Endothelial cell of umbilical vein (primary cell): Measurements from ENCODE around the gene TMEM132A. TPM values are rescaled to one million over a fixed set of nuclear protein-coding genes. Genes with fewer than 3 reads are reported as not detected.
A peak's percentile ranks its signal among the peaks of the same experiment; 100 is the strongest.

Experiments used
- BruUV-seq: library from RNA; stranded (reverse); fragments of 400-500 nt; replicated peaks from 2 replicates; lab custom pipeline; 2021; lab: Mats Ljungman, UMichigan
- CTCF ChIA-PET: fragments of 300-600, 350-600 bp; sonication (Branson Sonifier 250); formaldehyde crosslinking; loops from one replicate; lab custom pipeline; 2021; ENCODE audit warnings: antibody characterized with exemption, inconsistent platforms; lab: Charles Lee
- POLR2A ChIA-PET: fragments of 300-600, 350-600 bp; sonication (Branson Sonifier 250); formaldehyde crosslinking; loops from one replicate; lab custom pipeline; 2021; ENCODE audit warnings: antibody characterized with exemption, inconsistent platforms; lab: Charles Lee
- DNase-seq: peaks from one replicate; pipeline ENCODE4 v3.0.0-alpha.2; 2011; ENCODE audit warnings: low read depth, low spot score
- FAIRE-seq: peaks from 2 replicates; lab custom pipeline; 2011; peaks lifted over from hg19 to GRCh38; lab: Jason Lieb, UNC
- H2AFZ ChIP-seq: 2 replicates; pipeline ENCODE4 v1.6.0; 2012; ENCODE audit warnings: low read depth, low read length, control low read depth, inconsistent platforms
- H3K27ac ChIP-seq: 2 replicates; pipeline ENCODE4 v1.5.1; 2011; ENCODE audit warnings: low read depth, mild to moderate bottlenecking, control low read depth, low read length, moderate library complexity; ENCODE audit not compliant: insufficient read depth
- H3K27me3 ChIP-seq, 2 experiments: 2 replicates each; pipeline versions ENCODE4 v1.6.0 to v1.6.1; 2011; ENCODE audit warnings: low read length in 2 of 2, mixed read lengths in 1 of 2; ENCODE audit not compliant: control insufficient read depth in 2 of 2, insufficient read depth in 2 of 2
- H3K36me3 ChIP-seq, 2 experiments: 2 replicates in 1 of 2; 3 replicates in 1 of 2; pipeline ENCODE4 v1.5.1; 2011; ENCODE audit warnings: low read length in 2 of 2, mild to moderate bottlenecking in 1 of 2, moderate library complexity in 1 of 2; ENCODE audit not compliant: control insufficient read depth in 2 of 2, insufficient read depth in 2 of 2; ENCODE audit errors: extremely low read depth in 1 of 2
- H3K4me1 ChIP-seq: 3 replicates; pipeline ENCODE4 v1.5.1; 2011; ENCODE audit warnings: mild to moderate bottlenecking, low read length; ENCODE audit not compliant: control insufficient read depth, insufficient read depth; ENCODE audit errors: extremely low read depth
- H3K4me2 ChIP-seq: 2 replicates; pipeline ENCODE4 v1.6.1; 2011; ENCODE audit warnings: low read length, control low read depth, mixed read lengths; ENCODE audit not compliant: insufficient read depth
- H3K4me3 ChIP-seq, 3 experiments: fragments of 200-600 bp in 1 of 3; sonication (generic), shearing (Covaris generic) in 1 of 3; replicated peaks in 1 of 3; 2 replicates each; pipeline ENCODE4 v1.5.1; 2011 to 2016; ENCODE audit warnings: control low read depth in 3 of 3, low read length in 3 of 3, mild to moderate bottlenecking in 2 of 3, inconsistent platforms in 1 of 3, low read depth in 1 of 3, moderate library complexity in 1 of 3; ENCODE audit not compliant: insufficient read depth in 1 of 3
- H3K79me2 ChIP-seq: 2 replicates; pipeline ENCODE4 v1.6.0; 2012; ENCODE audit warnings: low read length, inconsistent platforms; ENCODE audit not compliant: control insufficient read depth, insufficient read depth
- H3K9ac ChIP-seq: replicated peaks from 2 replicates; pipeline ENCODE3; 2011; ENCODE audit warnings: low read length, control low read depth; ENCODE audit not compliant: insufficient read depth; ENCODE audit errors: extremely low read depth
- H3K9me1 ChIP-seq: replicated peaks from 3 replicates; pipeline ENCODE4 v1.6.0; 2011; ENCODE audit warnings: mild to moderate bottlenecking, low read length; ENCODE audit not compliant: control insufficient read depth, insufficient read depth; ENCODE audit errors: extremely low read depth
- H3K9me3 ChIP-seq: replicated peaks from 2 replicates; pipeline ENCODE4 v1.5.1; 2012; ENCODE audit warnings: low read length, inconsistent platforms; ENCODE audit not compliant: control insufficient read depth, insufficient read depth
- H4K20me1 ChIP-seq: replicated peaks from 2 replicates; pipeline ENCODE3; 2011; ENCODE audit warnings: mild to moderate bottlenecking, low read length; ENCODE audit not compliant: control insufficient read depth, insufficient read depth; ENCODE audit errors: extremely low read depth
- EZH2 ChIP-seq: IDR thresholded peaks from 2 replicates; pipeline ENCODE4 v1.6.1; 2012; ENCODE audit warnings: borderline replicate concordance, low read depth, mild to moderate bottlenecking, moderate library complexity, low read length, inconsistent platforms; ENCODE audit not compliant: severe bottlenecking
- FOS ChIP-seq: IDR thresholded peaks from 2 replicates; pipeline ENCODE4 v1.6.1; 2011; ENCODE audit warnings: mild to moderate bottlenecking, low read length, moderate library complexity, borderline replicate concordance; ENCODE audit not compliant: insufficient read depth
- GATA2 ChIP-seq: IDR thresholded peaks from 2 replicates; pipeline ENCODE4 v1.7.0; 2011; ENCODE audit warnings: low read depth, mild to moderate bottlenecking, moderate library complexity, mixed read lengths, low read length; ENCODE audit not compliant: insufficient read length, insufficient read depth
- JUN ChIP-seq: IDR thresholded peaks from 2 replicates; pipeline ENCODE4 v1.6.1; 2011; ENCODE audit warnings: borderline replicate concordance, low read depth; ENCODE audit not compliant: insufficient read length, insufficient read depth
- MAX ChIP-seq: IDR thresholded peaks from 2 replicates; pipeline ENCODE4 v1.6.1; 2011; ENCODE audit not compliant: insufficient read depth, insufficient read length
- MYC ChIP-seq: IDR thresholded peaks from one replicate; pipeline ENCODE4 v1.6.1; 2011; ENCODE audit warnings: mild to moderate bottlenecking, low read depth, low read length
- POLR2A ChIP-seq: IDR thresholded peaks from 2 replicates; pipeline ENCODE4 v1.6.1; 2012; ENCODE audit warnings: low read depth, mild to moderate bottlenecking, control low read depth, low read length
- POLR2AphosphoS5 ChIP-seq: IDR thresholded peaks from 2 replicates; pipeline ENCODE4 v1.6.1; 2012; ENCODE audit warnings: low read depth, mild to moderate bottlenecking, control low read depth, low read length, moderate library complexity; ENCODE audit not compliant: insufficient read depth
- dilution Hi-C: fragments of 300-500 bp; cut with MboI; formaldehyde crosslinking; loops from one replicate; pipeline ENCODE4 v1.15.0; 2019; ENCODE audit warnings: low sequenced_read_pairs; ENCODE audit not compliant: extremely low pct_ligation_motif_present
- intact Hi-C: fragments of 100-400 bp; cut with micrococcal nuclease; formaldehyde crosslinking; loops from one replicate; pipeline ENCODE4 v1.10.0; 2022
- polyA plus RNA-seq, 4 experiments: library from polyadenylated mRNA; depleted of rRNA in 3 of 4; stranded (reverse) in 3 of 4; unstranded in 1 of 4; fragments of >200 nt; gene quantifications; 2 replicates each; pipeline versions ENCODE4 v1.2.1 to v1.2.3, GENCODE V29; 2011 to 2012; ENCODE audit warnings: missing spikeins in 1 of 4
- total RNA-seq: library from RNA; stranded (reverse); gene quantifications from 2 replicates; pipeline ENCODE4 v1.2.3, GENCODE V29; 2021
- TF ChIP-seq, protein P1 (sequence below), 2 donors: IDR thresholded peaks; 1 replicate in 1 of 2; 2 replicates in 1 of 2; pipeline ENCODE4 v1.5.1; 2011; ENCODE audit warnings: low read length in 2 of 2, mild to moderate bottlenecking in 2 of 2, moderate library complexity in 2 of 2, control low read depth in 1 of 2, inconsistent platforms in 1 of 2, low read depth in 1 of 2; ENCODE audit not compliant: insufficient read depth in 1 of 2; ENCODE audit errors: extremely low read depth in 1 of 2

The TMEM132A gene
- total and polyA plus RNA-seq, 2 donors (not counting 3 experiments of a cell fraction or from before 2014, with no cell fraction given): 74.3 to 106 TPM

- dilution Hi-C loops (no loop called here), intact Hi-C loops (no loop called here)
- H3K4me2 ChIP-seq: peak overlapping the region; percentile 81
- no peaks in the 10 kb centered on the region for H3K9me1 ChIP-seq
- DNase-seq (no peak), FAIRE-seq (no peak)
- no peak overlapping the region for H2AFZ ChIP-seq
- H3K9ac ChIP-seq: peak overlapping the region; percentile 93
- BruUV-seq: TSS peak; percentile 40
- H3K27ac ChIP-seq: peak overlapping the region; percentile 86
- no peaks in the 10 kb centered on the region for H4K20me1 ChIP-seq
- H3K4me1 ChIP-seq: peaks cover 20% of the 10 kb centered on the region
- CTCF ChIA-PET: interaction anchor here (0.8 to 13.1 kb wide), 5 partner anchors 9 to 130 kb away, joined by 3 to 300 read pairs (median 4); partner anchors contain the start of gene TMEM109
- H3K27me3 ChIP-seq: peaks cover 0 to 6% of the 10 kb centered on the region in 2 experiments
- TF ChIP-seq, protein P1, sequence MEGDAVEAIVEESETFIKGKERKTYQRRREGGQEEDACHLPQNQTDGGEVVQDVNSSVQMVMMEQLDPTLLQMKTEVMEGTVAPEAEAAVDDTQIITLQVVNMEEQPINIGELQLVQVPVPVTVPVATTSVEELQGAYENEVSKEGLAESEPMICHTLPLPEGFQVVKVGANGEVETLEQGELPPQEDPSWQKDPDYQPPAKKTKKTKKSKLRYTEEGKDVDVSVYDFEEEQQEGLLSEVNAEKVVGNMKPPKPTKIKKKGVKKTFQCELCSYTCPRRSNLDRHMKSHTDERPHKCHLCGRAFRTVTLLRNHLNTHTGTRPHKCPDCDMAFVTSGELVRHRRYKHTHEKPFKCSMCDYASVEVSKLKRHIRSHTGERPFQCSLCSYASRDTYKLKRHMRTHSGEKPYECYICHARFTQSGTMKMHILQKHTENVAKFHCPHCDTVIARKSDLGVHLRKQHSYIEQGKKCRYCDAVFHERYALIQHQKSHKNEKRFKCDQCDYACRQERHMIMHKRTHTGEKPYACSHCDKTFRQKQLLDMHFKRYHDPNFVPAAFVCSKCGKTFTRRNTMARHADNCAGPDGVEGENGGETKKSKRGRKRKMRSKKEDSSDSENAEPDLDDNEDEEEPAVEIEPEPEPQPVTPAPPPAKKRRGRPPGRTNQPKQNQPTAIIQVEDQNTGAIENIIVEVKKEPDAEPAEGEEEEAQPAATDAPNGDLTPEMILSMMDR (IDR thresholded peaks at IDR 0.05; ENCODE audit: extremely low read depth in 1 of 2, insufficient read depth in 1 of 2, low read depth in 1 of 2, low read length in 2 of 2): no peak
- TF ChIP-seq FOS (no peak), POLR2A (no peak), MAX (no peak), MYC (no peak), POLR2AphosphoS5 (no peak), JUN (no peak), GATA2 (no peak), EZH2 (no peak)
- peak overlapping the region in 2 of 3 experiments; percentile 77 to 84 for H3K4me3 ChIP-seq
- POLR2A ChIA-PET: no interaction called here
- H3K79me2 ChIP-seq: peaks cover 41% of the 10 kb centered on the region
- peaks cover 15 to 28% of the 10 kb centered on the region in 2 experiments for H3K36me3 ChIP-seq
- H3K9me3 ChIP-seq: no peaks in the 10 kb centered on the region
Observed at GRCh38 chr11:60905047-60905446, 19.2 kb upstream of the TMEM132A start.
